ENCODE results near the gene NHLH1. TPM values are rescaled to one million over a fixed set of nuclear protein-coding genes. Genes with fewer than 3 reads are reported as not detected.
A peak's percentile ranks its signal among the peaks of the same experiment; 100 is the strongest.

NHLH1 gene
- total and polyA plus RNA-seq, 2 of the 13 experiments (the other 11 are each of a cell fraction or from before 2014, with no cell fraction given) = 0.11 to 0.57 TPM

DNA sequence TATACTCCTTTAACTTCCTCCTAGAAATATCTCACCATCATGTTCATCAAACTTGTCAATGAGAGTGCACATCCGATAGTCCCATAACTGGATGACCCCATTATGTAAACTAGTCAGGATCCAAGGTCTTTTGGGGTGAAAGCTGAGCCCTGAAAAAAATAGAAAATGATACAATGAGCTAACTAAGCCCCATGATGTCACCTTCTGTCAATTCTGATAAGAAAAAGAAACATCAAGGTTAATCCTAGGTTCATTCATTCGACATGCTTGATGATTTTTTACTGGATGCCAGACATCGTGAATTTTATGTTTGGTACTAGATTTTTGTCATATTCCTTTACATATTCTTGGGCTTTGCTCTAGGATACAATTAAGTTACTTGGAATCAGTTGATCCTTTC lies 26.7 kb upstream of the NHLH1 start:
- Histone ChIP-seq H3K9ac (ENCODE audit: insufficient read depth, low read depth, low read length) (no peak overlapping the region; the same call in 1 of the 2 replicates), H3K79me2 (ENCODE audit: insufficient read depth, low read length) (peaks cover 78% of the 10 kb centered on the region), H3K36me3 (replicated peaks in 1 of 2; ENCODE audit: control insufficient read depth in 1 of 2, insufficient read depth in 2 of 2, low read length in 2 of 2) (peaks cover 13 to 41% of the 10 kb centered on the region in 2 experiments), H3K27ac (ENCODE audit: extremely low read length, insufficient read depth, low read length) (no peak overlapping the region), H3K9me3 (ENCODE audit: low read length) (no peaks in the 10 kb centered on the region), H2AFZ (ENCODE audit: low read length) (no peak overlapping the region), H3K4me3 (replicated peaks in 1 of 3; ENCODE audit: insufficient read depth in 1 of 3, low read depth in 2 of 3, low read length in 3 of 3) (no peak overlapping the region; a peak in 1 of 6 replicates), H3K27me3 (ENCODE audit: control insufficient read depth in 1 of 2, insufficient read depth in 2 of 2, low read length in 2 of 2) (peaks cover 0 to 4% of the 10 kb centered on the region in 2 experiments; a peak in 1 of 5 replicates), H3K4me1 (ENCODE audit: insufficient read depth, low read length) (peaks cover 37% of the 10 kb centered on the region), H3K4me2 (ENCODE audit: low read depth, low read length) (peak overlapping the region; percentile 84), H4K20me1 (ENCODE audit: insufficient read depth, low read length) (peaks cover 46% of the 10 kb centered on the region)
- no peak for FAIRE-seq
- TF ChIP-seq, protein P1, sequence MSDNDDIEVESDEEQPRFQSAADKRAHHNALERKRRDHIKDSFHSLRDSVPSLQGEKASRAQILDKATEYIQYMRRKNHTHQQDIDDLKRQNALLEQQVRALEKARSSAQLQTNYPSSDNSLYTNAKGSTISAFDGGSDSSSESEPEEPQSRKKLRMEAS (IDR thresholded peaks at IDR 0.05) = no peak
- TF ChIP-seq, protein P2, sequence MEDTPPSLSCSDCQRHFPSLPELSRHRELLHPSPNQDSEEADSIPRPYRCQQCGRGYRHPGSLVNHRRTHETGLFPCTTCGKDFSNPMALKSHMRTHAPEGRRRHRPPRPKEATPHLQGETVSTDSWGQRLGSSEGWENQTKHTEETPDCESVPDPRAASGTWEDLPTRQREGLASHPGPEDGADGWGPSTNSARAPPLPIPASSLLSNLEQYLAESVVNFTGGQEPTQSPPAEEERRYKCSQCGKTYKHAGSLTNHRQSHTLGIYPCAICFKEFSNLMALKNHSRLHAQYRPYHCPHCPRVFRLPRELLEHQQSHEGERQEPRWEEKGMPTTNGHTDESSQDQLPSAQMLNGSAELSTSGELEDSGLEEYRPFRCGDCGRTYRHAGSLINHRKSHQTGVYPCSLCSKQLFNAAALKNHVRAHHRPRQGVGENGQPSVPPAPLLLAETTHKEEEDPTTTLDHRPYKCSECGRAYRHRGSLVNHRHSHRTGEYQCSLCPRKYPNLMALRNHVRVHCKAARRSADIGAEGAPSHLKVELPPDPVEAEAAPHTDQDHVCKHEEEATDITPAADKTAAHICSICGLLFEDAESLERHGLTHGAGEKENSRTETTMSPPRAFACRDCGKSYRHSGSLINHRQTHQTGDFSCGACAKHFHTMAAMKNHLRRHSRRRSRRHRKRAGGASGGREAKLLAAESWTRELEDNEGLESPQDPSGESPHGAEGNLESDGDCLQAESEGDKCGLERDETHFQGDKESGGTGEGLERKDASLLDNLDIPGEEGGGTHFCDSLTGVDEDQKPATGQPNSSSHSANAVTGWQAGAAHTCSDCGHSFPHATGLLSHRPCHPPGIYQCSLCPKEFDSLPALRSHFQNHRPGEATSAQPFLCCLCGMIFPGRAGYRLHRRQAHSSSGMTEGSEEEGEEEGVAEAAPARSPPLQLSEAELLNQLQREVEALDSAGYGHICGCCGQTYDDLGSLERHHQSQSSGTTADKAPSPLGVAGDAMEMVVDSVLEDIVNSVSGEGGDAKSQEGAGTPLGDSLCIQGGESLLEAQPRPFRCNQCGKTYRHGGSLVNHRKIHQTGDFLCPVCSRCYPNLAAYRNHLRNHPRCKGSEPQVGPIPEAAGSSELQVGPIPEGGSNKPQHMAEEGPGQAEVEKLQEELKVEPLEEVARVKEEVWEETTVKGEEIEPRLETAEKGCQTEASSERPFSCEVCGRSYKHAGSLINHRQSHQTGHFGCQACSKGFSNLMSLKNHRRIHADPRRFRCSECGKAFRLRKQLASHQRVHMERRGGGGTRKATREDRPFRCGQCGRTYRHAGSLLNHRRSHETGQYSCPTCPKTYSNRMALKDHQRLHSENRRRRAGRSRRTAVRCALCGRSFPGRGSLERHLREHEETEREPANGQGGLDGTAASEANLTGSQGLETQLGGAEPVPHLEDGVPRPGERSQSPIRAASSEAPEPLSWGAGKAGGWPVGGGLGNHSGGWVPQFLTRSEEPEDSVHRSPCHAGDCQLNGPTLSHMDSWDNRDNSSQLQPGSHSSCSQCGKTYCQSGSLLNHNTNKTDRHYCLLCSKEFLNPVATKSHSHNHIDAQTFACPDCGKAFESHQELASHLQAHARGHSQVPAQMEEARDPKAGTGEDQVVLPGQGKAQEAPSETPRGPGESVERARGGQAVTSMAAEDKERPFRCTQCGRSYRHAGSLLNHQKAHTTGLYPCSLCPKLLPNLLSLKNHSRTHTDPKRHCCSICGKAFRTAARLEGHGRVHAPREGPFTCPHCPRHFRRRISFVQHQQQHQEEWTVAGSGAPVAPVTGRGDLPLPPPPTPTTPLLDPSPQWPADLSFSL (CRISPR knock-in tag; IDR thresholded peaks at IDR 0.05) = no peak
- TF ChIP-seq ATF7 (IDR thresholded peaks at IDR 0.05) (0 out of 2 replicates have a peak, but pooled peaks have one; percentile 7), ATF7 (CRISPR knock-in tag; IDR thresholded peaks at IDR 0.05) (no peak), ZNF703 (CRISPR knock-in tag; IDR thresholded peaks at IDR 0.05; ENCODE audit: borderline replicate concordance) (no peak)
- no peak for DNase-seq (ENCODE audit: low spot score)
- ChIA-PET CTCF (ENCODE audit: low intra/inter-chr PET ratio, low total read pairs) (no interaction called here), POLR2A (interaction anchor here (1.0 kb wide), 1 partner anchor 24 kb away, joined by 3 read pairs; no protein-coding TSS in a partner anchor)
- 90% methylated on average over 3 of the region's 3 CpGs for WGBS (ENCODE audit: low lambda C conversion rate)
- BruUV-seq (replicated peaks) = no TSS peak
- in situ Hi-C loops (cut with HindIII; ENCODE audit: extremely low pct_ligation_motif_present, low pct_unique_long_range_greater_than_20kb) = no loop called here
- ATAC-seq = no peak
- intact Hi-C loops (cut with micrococcal nuclease; ENCODE audit: unreplicated experiment) = no loop called here
